Left ventricle myocardium superior (tissue), 1 donor: ENCODE results near the gene KCNT1. TPM values are rescaled to one million over a fixed set of nuclear protein-coding genes. Genes with fewer than 3 reads are reported as not detected.

ENCODE experiments used
- ATAC-seq: fragments of 200-7000 bp; cut with Tn5 transposase; one replicate; pipeline ENCODE4 v1.9.1; 2020; ENCODE audit warnings: mild to moderate bottlenecking, moderate library complexity
- DNase-seq: peaks from one replicate; pipeline ENCODE4 v3.0.0-alpha.2; 2020
- intact Hi-C: fragments of 100-400 bp; cut with micrococcal nuclease; formaldehyde crosslinking; loops from one replicate; pipeline ENCODE4 v1.11.0; 2022
- total RNA-seq: library from RNA; stranded (reverse); fragmentation: NEBNext Ultra II Directional; extraction: Animal tissue kit (Norgen Biotek cat#: 25700); gene quantifications from one replicate; pipeline ENCODE4 v1.2.1, GENCODE V29; 2021
- donor health status: DM: no; HTN: yes; CAD: no; lungs with severe emphysema.

Gene KCNT1
- total RNA-seq, 1 donor from 2014 or later, result 3.1 TPM

GRCh38 chr9:135757356-135757755 is 55.4 kb downstream of the KCNT1 start:
- ATAC-seq, result no peak
- intact Hi-C loops, result no loop called here
- DNase-seq, result no peak

GRCh38 chr9:135758056-135758455 is 56.1 kb downstream of the KCNT1 start:
- DNase-seq (no peak), ATAC-seq (no peak)
- intact Hi-C loops, result no loop called here

DNA sequence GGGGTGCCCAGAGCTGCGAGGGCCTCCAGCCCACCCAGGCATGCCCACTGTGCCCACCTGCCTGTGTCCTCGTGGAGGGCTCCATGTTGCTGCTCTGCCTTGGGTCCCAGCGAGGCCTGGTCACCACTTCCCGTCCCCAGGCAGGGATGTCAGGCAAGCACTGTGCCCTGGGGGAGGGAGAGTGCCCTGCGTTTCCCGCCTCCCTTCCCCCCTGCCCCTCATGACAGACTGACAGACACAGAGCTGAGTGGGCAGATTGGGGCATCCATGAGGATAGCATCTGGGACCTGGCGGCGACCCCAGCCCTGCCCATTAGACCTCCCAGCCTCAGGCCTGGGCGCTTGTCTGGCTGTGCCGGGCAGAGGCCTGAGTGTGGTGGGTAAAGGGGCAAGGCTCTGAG is 56.9 kb downstream of the KCNT1 start:
- no peak for ATAC-seq
- intact Hi-C loops, result no loop called here
- no peak for DNase-seq

DNA sequence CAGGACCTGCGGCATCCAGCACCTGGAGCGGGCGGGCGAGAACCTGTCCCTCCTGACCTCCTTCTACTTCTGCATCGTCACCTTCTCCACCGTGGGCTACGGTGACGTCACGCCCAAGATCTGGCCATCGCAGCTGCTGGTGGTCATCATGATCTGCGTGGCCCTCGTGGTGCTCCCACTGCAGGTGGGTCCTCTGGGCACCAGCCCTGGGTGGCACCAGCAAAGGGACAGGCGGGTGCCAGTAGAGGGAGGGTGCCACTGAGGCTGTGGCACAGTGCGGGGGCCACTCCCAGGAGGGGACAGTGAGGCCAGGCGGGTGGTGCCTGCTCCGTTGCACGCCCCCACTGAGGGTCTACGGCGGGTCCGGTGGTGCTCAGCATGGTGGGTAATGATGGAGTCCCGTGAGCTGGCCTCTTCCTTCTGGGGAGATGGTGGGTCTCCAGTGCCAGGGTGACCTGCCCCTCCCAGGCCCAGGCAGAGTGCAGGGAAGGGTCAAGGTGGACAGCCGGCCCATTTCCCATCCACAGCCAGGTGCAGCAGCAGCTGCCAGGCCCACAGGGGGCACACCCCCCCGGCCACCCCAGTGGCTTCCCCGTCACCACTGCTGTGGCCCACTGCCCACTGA is 57.8 kb downstream of the KCNT1 start:
- intact Hi-C loops, result no loop called here
- no peak for ATAC-seq
- DNase-seq, result no peak

DNA sequence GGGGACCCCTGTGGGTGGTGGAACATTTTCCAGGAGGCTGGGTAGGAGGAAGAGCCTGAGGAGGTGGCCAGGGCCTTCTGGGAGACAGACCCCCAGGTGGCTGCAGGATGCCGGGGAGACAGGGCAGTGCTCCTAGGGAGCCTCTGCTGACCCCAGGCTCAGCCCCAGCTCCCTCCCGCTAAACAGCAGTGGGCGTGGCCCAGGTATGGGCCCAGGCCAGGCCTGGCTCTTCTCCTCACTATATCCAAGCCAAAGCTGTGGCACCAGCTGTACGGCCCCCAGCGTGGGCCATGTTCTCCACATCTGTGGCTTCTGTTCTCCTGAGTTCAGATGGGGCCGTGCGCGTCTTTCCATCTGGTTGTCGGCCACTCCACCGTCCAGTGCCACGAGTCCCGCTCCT is 58.5 kb downstream of the KCNT1 start:
- ATAC-seq (no peak), DNase-seq (no peak)
- intact Hi-C loops, result no loop called here

GRCh38 chr9:135761150-135761844 is 59.3 kb downstream of the KCNT1 start:
- ATAC-seq (no peak), DNase-seq (no peak)
- intact Hi-C loops, result no loop called here

DNA sequence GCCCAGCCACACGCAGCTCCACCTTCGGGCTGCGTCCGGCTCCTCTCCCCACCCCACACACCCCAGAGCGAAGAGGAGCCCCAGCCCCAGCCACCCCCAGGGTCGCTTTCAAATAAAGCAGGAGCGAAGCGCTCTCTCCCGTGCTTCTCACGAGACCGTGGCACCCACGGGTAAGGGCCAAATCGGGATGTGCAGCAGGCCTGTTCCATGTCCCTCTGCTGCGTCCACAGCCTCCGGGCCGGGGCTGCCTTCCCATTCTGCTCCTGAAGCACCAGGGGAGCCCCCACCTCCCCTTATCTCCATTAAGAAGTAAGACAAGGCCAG is 59.8 kb downstream of the KCNT1 start:
- ATAC-seq (no peak), DNase-seq (no peak)
- intact Hi-C loops, result no loop called here

GRCh38 chr9:135762921-135763320 is 60.9 kb downstream of the KCNT1 start:
- DNase-seq (no peak), ATAC-seq (no peak)
- intact Hi-C loops, result no loop called here

DNA sequence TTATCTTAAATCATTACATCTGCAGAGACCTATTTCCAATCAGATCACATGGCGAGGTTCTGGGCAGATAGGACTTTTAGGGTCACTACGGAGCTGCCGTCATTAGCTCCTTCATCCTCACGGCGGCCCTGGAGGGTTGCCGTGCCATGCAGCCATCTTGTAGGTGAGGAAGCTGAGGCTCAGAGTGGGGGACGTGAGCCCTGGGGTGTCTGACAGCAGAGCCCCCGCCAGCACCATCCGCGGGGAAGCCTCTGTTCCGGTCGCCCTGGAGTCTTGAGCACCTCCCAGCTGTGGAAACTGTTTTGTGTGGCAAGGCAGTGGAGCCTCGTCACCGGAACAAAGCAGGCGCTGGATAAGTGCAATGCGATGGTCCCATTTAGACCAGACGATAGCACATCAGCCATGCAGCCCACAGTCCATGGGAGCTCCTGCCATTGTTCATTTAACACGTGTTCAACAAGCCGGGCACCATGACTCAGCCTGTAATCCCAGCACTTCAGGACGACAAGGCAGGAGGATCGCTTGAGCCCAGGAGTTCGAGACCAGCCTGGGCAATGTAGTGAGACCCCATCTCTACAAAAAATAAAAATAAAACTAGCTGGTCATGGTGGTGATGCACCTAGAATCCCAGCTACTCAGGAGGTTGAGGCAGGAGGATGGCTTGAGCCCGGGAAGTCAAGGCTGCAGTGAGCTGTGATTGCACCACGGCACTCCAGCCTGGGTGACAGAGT is 61.9 kb downstream of the KCNT1 start:
- no peak for ATAC-seq
- intact Hi-C loops, result no loop called here
- DNase-seq, result no peak

DNA sequence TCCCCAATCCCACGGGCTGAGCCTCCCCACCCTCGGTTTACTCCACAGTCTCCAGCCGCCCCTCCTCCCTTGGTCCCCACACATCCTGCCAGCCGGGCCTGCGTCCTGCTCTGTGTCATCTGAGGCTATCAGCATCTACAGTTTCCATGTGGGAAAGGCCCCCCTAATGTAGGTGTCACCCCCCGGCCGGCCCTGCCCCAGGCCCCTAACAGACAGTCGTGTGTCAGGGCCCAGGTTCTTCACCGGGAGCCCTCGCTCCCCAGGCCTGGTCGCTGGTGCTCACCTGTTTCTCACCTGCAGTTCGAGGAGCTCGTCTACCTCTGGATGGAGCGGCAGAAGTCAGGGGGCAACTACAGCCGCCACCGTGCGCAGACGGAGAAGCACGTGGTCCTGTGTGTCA is 62.7 kb downstream of the KCNT1 start:
- ATAC-seq (no peak), DNase-seq (no peak)
- intact Hi-C loops, result no loop called here

DNA sequence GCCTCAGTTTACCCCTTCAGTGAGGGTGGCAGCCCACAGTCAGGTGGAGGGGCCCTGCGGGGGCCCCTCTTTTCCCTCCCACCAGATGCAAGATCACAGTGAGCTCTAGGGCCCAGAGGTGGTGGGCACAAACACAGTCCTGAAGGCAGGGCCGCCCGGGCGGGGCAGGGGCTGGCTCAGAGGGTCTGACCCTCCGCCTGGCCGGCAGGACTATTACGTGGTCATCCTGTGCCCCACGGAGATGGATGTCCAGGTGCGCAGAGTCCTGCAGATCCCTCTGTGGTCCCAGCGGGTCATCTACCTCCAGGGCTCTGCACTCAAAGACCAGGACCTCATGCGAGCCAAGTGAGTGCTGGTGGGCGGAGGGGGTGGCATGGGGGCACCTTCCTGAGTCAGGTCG is 63.4 kb downstream of the KCNT1 start:
- no peak for ATAC-seq

DNA sequence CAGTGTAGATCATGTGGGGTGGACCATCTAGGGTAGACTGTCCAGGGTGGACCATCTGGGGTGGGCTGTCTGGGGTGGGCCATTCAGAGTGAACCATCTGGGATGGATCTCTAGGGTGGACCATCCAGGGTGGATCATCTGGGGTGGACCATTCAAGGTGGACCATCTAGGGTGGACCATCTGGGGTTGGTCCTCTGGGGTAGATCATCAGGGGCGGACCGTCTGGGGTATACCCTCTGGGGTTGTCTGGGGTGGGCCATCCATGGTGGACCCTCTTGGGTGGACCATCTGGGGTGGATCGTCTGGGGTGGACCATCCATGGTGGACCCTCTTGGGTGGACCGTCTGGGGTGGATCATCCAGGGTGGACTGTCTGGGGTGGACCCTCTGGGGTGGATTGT is 64.3 kb downstream of the KCNT1 start:
- intact Hi-C loops, result no loop called here
- no peak for ATAC-seq
- no peak for DNase-seq

More for the DNA sequence above, 63.4 kb downstream of the KCNT1 start:
- intact Hi-C loops, result no loop called here
- no peak for DNase-seq

- intact Hi-C loops, result no loop called here
- ATAC-seq, result no peak
Measured at GRCh38 chr9:135766707-135767106, 64.7 kb downstream of the KCNT1 start.

GRCh38 chr9:135768516-135769218 is 66.7 kb downstream of the KCNT1 start:
- no peak for ATAC-seq
- intact Hi-C loops, result no loop called here

More at GRCh38 chr9:135766707-135767106, 64.7 kb downstream of the KCNT1 start:
- no peak for DNase-seq

GRCh38 chr9:135769489-135770202 is 67.7 kb downstream of the KCNT1 start:
- ATAC-seq (no peak), DNase-seq (no peak)
- intact Hi-C loops, result no loop called here

More at GRCh38 chr9:135768516-135769218, 66.7 kb downstream of the KCNT1 start:
- DNase-seq, result no peak

DNA sequence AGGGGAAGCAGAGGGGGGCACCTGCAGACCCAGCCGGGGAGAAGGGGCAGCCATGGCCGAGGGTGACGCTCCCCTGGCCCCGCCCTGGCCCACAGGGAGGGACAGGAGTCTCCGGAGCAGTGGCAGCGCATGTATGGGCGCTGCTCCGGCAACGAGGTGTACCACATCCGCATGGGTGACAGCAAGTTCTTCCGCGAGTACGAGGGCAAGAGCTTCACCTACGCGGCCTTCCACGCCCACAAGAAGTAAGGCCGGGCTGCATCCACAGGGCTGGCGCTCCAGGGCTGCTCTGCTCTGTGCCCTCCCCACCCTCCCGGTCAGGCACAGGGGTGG is 68.2 kb downstream of the KCNT1 start:
- intact Hi-C loops, result no loop called here
- no peak for ATAC-seq
- no peak for DNase-seq

DNA sequence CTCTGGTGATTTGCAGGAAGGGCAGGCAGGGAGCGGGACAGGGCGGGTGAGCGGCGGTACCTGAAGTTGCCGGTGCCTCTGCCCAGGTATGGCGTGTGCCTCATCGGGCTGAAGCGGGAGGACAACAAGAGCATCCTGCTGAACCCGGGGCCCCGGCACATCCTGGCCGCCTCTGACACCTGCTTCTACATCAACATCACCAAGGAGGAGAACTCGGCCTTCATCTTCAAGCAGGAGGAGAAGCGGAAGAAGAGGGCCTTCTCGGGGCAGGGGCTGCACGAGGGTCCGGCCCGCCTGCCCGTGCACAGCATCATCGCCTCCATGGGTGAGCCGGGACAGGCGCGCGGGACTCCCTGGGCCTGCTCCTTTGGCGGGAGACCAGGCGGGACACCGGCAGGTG is 68.8 kb downstream of the KCNT1 start:
- intact Hi-C loops, result no loop called here
- no peak for DNase-seq
- ATAC-seq, result no peak

- intact Hi-C loops, result no loop called here
- DNase-seq, result no peak
- ATAC-seq, result no peak
Measured at GRCh38 chr9:135771401-135772051, 69.5 kb downstream of the KCNT1 start.

- DNase-seq (no peak), ATAC-seq (no peak)
- intact Hi-C loops, result no loop called here
Measured at GRCh38 chr9:135772056-135772646, 70.2 kb downstream of the KCNT1 start.
